HG03378 (cell line): ENCODE measurements around the gene LYPD6B.
A peak's percentile ranks its signal among the peaks of the same experiment; 100 is the strongest.
"Not testable (repeated sequence)": the region's sequence is repeated elsewhere in the genome, so short reads cannot be mapped to it uniquely, and the experiment has no call there.

Source experiments
- ATAC-seq: cut with Tn5 transposase; IDR thresholded peaks from one replicate; pipeline ENCODE4 v1.9.1; 2021; ENCODE audit warnings: mild to moderate bottlenecking, moderate library complexity; ENCODE audit not compliant: unreplicated experiment

The LYPD6B gene

DNA sequence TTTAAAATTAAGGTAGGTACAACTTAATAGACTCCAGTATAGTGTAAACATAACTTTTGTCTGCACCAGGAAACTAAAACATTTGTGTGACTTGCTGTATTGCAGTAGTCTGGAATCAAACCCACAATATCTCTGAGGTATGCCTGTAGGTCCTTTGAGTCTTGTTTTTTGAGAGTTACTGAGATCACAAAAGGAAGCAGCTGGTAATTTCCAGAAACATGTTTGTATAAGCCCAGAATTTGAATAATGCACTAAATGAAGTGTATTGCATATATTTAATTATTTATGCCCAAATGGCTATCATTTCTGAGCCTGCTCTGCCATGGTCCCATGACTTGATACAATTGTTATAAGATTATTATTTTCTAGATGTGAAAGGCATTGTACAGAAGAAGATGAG lies 148.6 kb downstream of the LYPD6B start:
- no peak for ATAC-seq

DNA sequence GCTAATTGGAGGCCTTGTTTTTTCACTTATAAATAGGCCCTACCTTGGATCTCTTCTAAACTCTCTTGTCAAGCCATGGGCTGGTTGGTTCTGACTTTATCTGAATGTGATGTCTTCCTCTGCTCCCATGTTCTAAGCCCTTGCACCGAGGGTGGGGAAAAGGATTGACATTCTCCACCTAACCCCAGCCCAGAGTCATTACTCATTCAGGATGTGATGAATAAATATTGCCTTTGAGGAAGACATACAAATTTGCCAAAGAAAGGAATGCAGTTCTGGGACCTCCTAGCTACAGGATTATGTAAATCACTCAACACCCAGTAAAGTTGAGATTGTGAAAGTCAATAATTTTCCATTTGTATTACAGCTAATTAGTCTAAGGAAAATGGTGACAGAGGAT lies 149.8 kb downstream of the LYPD6B start:
- no peak for ATAC-seq

GRCh38 chr2:149189769-149190168 lies 151.3 kb downstream of the LYPD6B start:
- no peak for ATAC-seq

GRCh38 chr2:149191915-149192314 lies 153.4 kb downstream of the LYPD6B start:
- no peak for ATAC-seq

- ATAC-seq, result no peak
Measured at GRCh38 chr2:149192427-149192826, 153.9 kb downstream of the LYPD6B start.

DNA sequence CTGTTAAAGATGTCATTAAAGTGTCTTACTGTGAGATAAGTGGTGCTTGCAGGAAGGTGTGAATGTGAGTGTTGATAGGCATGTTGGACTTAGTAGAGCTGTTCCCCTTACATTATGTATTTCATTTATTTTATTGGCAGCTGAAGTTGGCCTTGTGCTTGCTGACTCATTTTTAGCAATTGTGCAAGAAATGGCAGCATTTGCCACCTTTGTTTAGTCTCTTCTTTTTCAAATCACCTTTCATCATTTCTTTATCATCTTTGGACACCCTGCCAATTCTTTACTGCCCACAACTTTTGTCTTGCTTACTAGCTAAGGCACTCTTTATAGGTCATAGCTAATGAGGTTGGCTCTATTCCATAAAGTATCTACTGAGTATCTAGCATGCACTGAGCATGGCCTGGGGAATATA lies 161.6 kb downstream of the LYPD6B start:
- ATAC-seq, result no peak

DNA sequence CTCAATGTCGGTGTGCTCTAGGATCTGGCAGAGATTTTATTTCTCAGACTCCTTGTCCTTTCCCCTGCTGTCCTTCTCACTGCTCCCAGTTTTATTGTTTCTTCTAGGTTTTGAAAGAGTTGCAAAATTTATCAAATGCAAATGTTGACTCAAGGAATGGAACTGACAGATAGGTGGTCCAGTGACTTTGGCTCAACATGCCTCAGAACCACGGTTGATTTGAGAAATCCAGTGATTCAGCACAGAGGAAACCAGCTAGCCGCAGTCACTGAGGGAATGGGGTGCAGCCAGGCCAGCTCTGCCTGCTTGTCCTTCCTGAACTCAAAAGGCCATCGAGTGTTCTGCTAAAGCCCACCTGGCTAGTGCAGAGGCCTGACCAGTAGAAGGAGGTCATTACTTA lies 166.2 kb downstream of the LYPD6B start:
- no peak for ATAC-seq

- ATAC-seq, result no peak
Measured at GRCh38 chr2:149205143-149205542, 166.6 kb downstream of the LYPD6B start.

DNA sequence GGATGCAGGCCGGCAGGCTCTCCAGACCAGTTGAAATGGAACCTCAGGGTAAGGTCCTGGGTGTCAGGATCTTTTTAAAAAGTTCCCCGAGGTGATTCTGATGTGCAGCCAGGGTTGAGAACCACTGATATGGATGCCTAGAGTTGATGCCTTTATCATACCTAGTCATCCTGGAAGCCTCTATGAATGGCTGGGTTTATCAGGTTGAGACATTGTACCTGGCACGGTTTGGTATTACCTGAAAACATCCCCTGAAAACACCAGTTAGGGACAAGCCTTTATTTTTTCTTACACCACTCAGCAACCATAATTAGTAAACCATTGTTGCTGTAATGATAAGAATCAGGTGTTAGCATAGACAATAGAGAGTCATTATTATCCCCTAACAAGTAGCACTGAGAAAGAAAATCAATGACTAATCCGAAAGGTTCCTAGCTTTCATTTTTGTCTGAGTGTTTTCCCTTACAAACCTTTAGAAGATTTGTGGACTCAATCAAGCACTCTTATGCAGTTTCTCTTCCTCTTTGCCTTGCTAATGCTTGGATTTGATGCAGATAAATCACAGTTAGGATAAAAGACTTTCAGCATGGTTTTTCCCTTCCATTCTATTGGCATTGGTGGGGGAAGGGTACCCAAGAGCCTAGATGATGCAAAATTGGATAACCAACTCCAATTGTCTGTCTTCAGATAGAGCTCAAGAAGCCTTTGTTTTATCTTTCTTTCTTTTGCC lies 175.4 kb downstream of the LYPD6B start:
- peak; percentile 59 for ATAC-seq

DNA sequence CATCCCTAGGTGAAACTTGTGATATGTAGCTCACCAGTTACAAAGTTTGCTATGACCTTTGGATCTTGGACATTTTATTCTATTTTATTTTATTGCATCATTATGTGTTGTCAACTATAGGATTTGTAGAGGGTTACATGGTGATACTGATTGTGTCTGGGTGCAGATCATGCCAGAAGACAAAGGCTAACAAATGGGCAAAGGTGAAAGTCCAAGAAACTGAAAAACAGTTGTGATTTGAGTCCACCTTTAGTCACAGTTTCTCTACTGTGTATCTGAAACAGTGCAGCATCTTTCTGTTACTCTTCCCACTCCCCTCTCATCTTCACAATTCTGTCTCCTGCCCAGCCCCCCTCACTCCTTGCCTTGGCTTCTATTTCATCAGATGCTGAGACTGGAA lies 180.0 kb downstream of the LYPD6B start:
- ATAC-seq, result no peak

- no peak for ATAC-seq
Measured at GRCh38 chr2:149219856-149220255, 181.4 kb downstream of the LYPD6B start.

DNA sequence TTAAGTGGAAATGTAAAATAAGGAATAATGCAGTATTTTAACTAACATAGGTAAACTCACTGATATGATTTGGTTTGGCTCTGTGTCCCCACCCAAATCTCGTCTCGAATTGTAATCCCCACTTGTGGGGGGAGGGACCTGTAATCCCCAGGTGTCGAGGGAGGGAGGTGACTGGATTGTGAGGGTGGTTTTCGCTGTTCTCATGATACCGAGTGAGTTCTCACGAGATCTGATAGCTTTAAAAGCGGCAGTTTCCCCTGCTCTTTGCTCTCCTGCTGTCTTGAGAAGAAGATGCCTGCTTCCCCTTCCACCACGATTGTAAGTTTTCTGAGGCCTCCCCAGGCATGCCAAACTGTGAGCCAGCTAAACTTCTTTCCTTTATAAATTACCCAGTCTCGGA lies 182.5 kb downstream of the LYPD6B start:
- ATAC-seq, result no peak

- no peak for ATAC-seq
Measured at GRCh38 chr2:149221898-149222297, 183.4 kb downstream of the LYPD6B start.

- ATAC-seq, result no peak
Measured at GRCh38 chr2:149223472-149224095, 185.1 kb downstream of the LYPD6B start.

GRCh38 chr2:149224543-149224942 lies 186.0 kb downstream of the LYPD6B start:
- no peak for ATAC-seq

- ATAC-seq, result no peak
Measured at GRCh38 chr2:149225446-149225845, 186.9 kb downstream of the LYPD6B start.

GRCh38 chr2:149226790-149227189 lies 188.3 kb downstream of the LYPD6B start:
- ATAC-seq, result no peak

- no peak for ATAC-seq
Measured at GRCh38 chr2:149235816-149236375, 197.4 kb downstream of the LYPD6B start.

DNA sequence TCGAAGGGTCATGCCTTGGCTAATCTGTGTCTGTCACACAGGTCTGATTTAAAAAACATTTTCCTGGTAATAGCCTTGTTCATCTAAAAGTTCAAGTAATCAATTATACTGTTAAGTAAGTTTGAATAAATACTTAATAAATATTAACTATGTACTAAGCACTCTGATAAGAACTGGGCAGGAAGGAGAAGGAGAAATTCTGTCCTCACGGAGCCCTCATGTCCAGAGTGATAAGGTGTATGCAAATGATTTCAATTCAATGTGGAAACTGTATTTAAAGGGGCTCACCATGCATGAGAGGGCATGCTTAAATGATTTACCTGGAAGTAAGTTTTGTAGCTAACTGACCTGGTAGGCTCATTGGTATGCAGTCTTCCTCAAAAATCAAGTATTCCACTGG lies 197.9 kb downstream of the LYPD6B start:
- ATAC-seq, result no peak

DNA sequence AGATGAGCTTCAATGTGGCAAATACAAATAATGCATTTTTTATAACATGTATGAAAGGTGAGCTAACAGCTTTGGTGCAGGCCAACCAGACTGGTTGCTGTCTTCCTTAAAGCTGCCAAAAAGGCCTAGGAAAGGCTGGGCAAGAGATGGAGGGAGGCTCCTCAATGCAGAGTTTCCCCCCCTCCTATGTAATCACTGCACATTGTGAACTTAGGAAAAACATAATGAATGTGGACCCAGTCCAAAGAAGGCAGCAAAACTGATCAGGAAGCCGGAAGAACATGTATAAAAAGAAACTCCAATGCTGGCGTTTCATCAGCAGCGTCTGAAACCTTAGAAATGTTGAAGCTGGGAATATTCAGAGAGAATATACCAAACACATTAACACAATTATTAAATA lies 207.7 kb downstream of the LYPD6B start:
- ATAC-seq, result no peak

GRCh38 chr2:149251436-149251835 lies 212.9 kb downstream of the LYPD6B start:
- not testable (repeated sequence) for ATAC-seq

DNA sequence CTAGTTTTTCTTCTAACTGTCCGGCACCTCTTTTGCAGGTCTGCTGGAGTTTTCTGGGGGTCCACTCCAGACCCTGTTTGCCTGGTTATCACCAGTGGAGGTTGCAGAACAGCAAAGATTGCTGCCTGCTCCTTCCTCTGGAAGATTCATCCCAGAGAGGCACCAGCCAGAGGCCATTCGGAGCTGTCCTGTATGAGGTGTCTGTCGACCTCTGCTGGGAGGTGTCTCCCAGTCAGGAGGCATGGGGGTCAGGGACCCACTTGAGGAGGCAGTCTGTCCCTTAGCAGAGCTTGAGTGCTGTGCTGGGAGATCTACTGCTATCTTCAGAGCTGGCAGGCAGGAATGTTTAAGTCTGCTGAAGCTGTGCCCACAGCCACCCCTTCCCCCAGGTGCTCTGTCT lies 218.4 kb downstream of the LYPD6B start:
- not testable (repeated sequence) for ATAC-seq
